ENCODE data around the gene MUSTN1.

The MUSTN1 gene

DNA sequence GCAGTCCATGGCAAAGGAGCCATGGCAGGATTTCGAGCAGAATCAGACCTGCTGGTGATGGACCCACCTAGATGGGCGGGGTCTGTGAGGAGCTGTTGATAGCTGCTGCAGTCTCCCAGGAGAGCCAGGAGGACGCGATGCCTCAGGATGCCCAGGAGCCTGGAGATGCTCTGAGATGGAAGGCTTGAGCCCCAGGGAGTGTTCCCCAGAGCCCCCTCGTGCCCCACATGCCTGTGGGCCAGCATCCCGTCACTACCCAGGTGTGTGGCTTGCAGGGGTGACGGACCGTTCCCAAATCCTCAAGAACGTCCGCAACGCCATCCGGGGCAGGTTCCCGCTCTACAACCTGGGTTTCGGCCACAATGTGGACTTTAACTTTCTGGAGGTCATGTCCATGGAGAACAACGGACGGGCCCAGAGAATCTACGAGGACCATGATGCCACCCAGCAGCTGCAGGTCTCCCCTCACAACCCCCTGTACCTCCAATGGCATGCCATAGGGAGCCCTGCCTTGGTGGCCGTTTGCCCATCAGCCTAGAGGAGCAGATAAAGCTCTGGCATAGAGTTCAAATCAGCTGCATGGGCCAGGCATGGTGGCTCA, 50.7 kb downstream of the MUSTN1 start:
- POLR2A ChIA-PET = no interaction called here

GRCh38 chr3:52783211-52783555, 51.6 kb downstream of the MUSTN1 start:
- 92% methylated on average over 3 of the region's 3 CpGs for WGBS (ENCODE audit: insufficient coverage)

More for the DNA sequence above, 50.7 kb downstream of the MUSTN1 start:
- no peaks in the 10 kb centered on the region for H3K9me3 ChIP-seq (ENCODE audit: control extremely low read depth in 1 of 5, control insufficient read depth in 4 of 5, insufficient read depth in 2 of 5, low read depth in 1 of 5, low read length in 4 of 5)
- H3K27me3 ChIP-seq (replicated peaks in 2 of 5; ENCODE audit: control insufficient read depth in 4 of 5, insufficient read depth in 5 of 5, low read length in 4 of 5) = peaks cover 0 to 5% (median 0%) of the 10 kb centered on the region in 5 experiments
- H3K4me1 ChIP-seq (ENCODE audit: control extremely low read depth in 1 of 4, control insufficient read depth in 4 of 4, insufficient read depth in 4 of 4, low read length in 3 of 4) = peaks cover 0 to 7% (median 2%) of the 10 kb centered on the region in 4 experiments
- DNase-seq = no peak
- H3K36me3 ChIP-seq (ENCODE audit: control insufficient read depth in 4 of 4, insufficient read depth in 4 of 4, low read length in 3 of 4) = no peaks in the 10 kb centered on the region
- H3K4me3 ChIP-seq (ENCODE audit: control insufficient read depth in 1 of 7, extremely low read depth in 1 of 7, insufficient read depth in 4 of 7, low read depth in 2 of 7, low read length in 6 of 7) = no peak overlapping the region
- CTCF ChIA-PET = interaction anchor here (1.2 to 5.1 kb wide), 2 partner anchors 8 to 15 kb away, joined by 3 to 16 read pairs; no protein-coding TSS in a partner anchor
- 90% methylated on average over 17 of the region's 18 CpGs for WGBS (ENCODE audit: insufficient coverage)
- H3K27ac ChIP-seq (ENCODE audit: insufficient read depth in 1 of 2, low read depth in 1 of 2, low read length in 2 of 2, poor library complexity in 1 of 2, severe bottlenecking in 2 of 2) = no peak overlapping the region

More at GRCh38 chr3:52783211-52783555, 51.6 kb downstream of the MUSTN1 start:
- H3K36me3 ChIP-seq (ENCODE audit: control insufficient read depth in 4 of 4, insufficient read depth in 4 of 4, low read length in 3 of 4) = no peaks in the 10 kb centered on the region
- H3K27ac ChIP-seq (ENCODE audit: insufficient read depth in 1 of 2, low read depth in 1 of 2, low read length in 2 of 2, poor library complexity in 1 of 2, severe bottlenecking in 2 of 2) = no peak overlapping the region
- ChIA-PET CTCF (interaction anchor here (1.0 to 5.1 kb wide), 3 partner anchors 9 to 37 kb away, joined by 3 to 16 read pairs (median 4); no protein-coding TSS in a partner anchor), POLR2A (no interaction called here)
- peaks cover 0 to 13% (median 9%) of the 10 kb centered on the region in 4 experiments for H3K4me1 ChIP-seq (ENCODE audit: control extremely low read depth in 1 of 4, control insufficient read depth in 4 of 4, insufficient read depth in 4 of 4, low read length in 3 of 4)
- peaks cover 0 to 5% (median 0%) of the 10 kb centered on the region in 5 experiments for H3K27me3 ChIP-seq (replicated peaks in 2 of 5; ENCODE audit: control insufficient read depth in 4 of 5, insufficient read depth in 5 of 5, low read length in 4 of 5)
- H3K9me3 ChIP-seq (ENCODE audit: control extremely low read depth in 1 of 5, control insufficient read depth in 4 of 5, insufficient read depth in 2 of 5, low read depth in 1 of 5, low read length in 4 of 5) = no peaks in the 10 kb centered on the region
- H3K4me3 ChIP-seq (ENCODE audit: control insufficient read depth in 1 of 7, extremely low read depth in 1 of 7, insufficient read depth in 4 of 7, low read depth in 2 of 7, low read length in 6 of 7) = no peak overlapping the region
- no peak for DNase-seq

All from common myeloid progenitor, CD34-positive (primary cell).